Sigmoid colon (tissue), 4 donors: ENCODE data around the gene WTAP.
A peak's percentile ranks its signal among the peaks of the same experiment; 100 is the strongest.

Experiments
- EP300 ChIP-seq, 4 donors: sonication (generic); formaldehyde crosslinking; IDR thresholded peaks; one replicate each; pipeline ENCODE4 v1.6.1; 2017; ENCODE audit warnings: antibody characterized with exemption in 4 of 4
- POLR2A ChIP-seq, 2 donors: fragments of 450-650 bp; IDR thresholded peaks; one replicate each; pipeline ENCODE4 v1.6.1; 2016; ENCODE audit warnings: antibody characterized with exemption in 2 of 2, mild to moderate bottlenecking in 2 of 2, moderate library complexity in 2 of 2
- POLR2AphosphoS5 ChIP-seq, 4 donors: sonication (generic); formaldehyde crosslinking; IDR thresholded peaks; one replicate each; pipeline ENCODE4 v1.6.1; 2017; ENCODE audit warnings: antibody characterized with exemption in 4 of 4
- TF ChIP-seq, protein P1 (sequence below), 4 experiments: fragments of 450-650 bp in 3 of 4; fragments of 200-600 bp in 1 of 4; IDR thresholded peaks; one replicate each; pipeline ENCODE4 v1.5.1; 2016 to 2019; ENCODE audit warnings: antibody characterized with exemption in 4 of 4, mild to moderate bottlenecking in 3 of 4, moderate library complexity in 2 of 4

DNA sequence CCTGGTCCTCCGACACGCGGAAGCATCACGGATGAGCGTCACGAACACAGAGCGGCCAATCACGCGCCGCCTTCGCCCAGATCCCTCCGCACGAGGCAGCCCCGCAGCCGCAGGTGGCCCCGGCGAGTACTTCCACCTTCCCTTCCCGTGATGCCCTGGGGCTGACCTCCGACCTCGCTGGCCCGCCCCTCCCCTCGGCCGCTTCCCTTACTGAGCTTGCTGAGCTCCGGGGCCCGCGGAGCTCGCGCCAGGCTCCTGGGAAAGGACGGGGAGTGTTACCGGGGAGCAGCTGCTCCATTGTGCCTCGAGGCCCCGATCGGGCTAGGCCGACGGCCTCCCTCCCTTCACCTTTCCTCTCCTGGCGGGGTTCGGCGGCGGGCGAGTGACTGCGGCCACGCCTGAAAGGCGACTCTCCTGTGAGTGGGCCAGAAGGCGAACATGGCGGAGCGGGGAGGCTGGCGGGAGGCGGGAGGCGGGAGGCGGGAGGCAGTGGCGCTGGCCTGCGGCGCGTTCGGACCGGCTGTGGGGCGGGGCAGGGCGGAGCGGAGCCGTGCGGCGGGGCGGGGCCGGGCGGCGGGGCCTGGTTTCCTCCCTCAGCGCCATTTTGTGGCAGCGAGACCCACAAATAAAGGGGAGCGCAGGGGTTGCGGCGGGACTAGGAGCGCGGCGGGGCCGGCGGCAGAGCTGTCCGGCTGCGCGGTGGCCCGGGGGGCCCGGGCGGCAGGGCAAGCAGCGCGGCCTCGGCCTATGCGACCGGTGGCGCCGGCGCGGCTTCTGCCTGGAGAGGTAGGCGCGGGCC is at the start of gene WTAP:
- TF ChIP-seq, protein P1, sequence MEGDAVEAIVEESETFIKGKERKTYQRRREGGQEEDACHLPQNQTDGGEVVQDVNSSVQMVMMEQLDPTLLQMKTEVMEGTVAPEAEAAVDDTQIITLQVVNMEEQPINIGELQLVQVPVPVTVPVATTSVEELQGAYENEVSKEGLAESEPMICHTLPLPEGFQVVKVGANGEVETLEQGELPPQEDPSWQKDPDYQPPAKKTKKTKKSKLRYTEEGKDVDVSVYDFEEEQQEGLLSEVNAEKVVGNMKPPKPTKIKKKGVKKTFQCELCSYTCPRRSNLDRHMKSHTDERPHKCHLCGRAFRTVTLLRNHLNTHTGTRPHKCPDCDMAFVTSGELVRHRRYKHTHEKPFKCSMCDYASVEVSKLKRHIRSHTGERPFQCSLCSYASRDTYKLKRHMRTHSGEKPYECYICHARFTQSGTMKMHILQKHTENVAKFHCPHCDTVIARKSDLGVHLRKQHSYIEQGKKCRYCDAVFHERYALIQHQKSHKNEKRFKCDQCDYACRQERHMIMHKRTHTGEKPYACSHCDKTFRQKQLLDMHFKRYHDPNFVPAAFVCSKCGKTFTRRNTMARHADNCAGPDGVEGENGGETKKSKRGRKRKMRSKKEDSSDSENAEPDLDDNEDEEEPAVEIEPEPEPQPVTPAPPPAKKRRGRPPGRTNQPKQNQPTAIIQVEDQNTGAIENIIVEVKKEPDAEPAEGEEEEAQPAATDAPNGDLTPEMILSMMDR (IDR thresholded peaks at IDR 0.05) = no peak
- TF ChIP-seq POLR2A (IDR thresholded peaks at IDR 0.05) (peak; percentile 22 to 79), POLR2AphosphoS5 (IDR thresholded peaks at IDR 0.05) (peak; percentile 81 to 97 (median 88)), EP300 (IDR thresholded peaks at IDR 0.05) (peak in 1 of 4 donors; percentile 7)
